H9 (cell line): ENCODE measurements around the gene SRSF12. TPM values are rescaled to one million over a fixed set of nuclear protein-coding genes. Genes with fewer than 3 reads are reported as not detected.
"Not testable (repeated sequence)": the region's sequence is repeated elsewhere in the genome, so short reads cannot be mapped to it uniquely, and the experiment has no call there.

Experiments
- DNase-seq: peaks from one replicate; pipeline ENCODE4 v3.0.0-alpha.2; 2017
- H2AFZ ChIP-seq: one replicate; pipeline ENCODE4 v1.6.1; 2013; ENCODE audit warnings: mild to moderate bottlenecking, low read length, control low read depth, moderate library complexity
- H2AK5ac ChIP-seq: 2 replicates; pipeline ENCODE4 v1.6.1; 2013; ENCODE audit warnings: low read length, control low read depth, mixed read lengths; ENCODE audit not compliant: insufficient read length
- H2BK120ac ChIP-seq: one replicate; pipeline ENCODE4 v1.6.1; 2013; ENCODE audit warnings: low read depth, mild to moderate bottlenecking, low read length, control low read depth, inconsistent platforms; ENCODE audit not compliant: poor library complexity, severe bottlenecking
- H2BK12ac ChIP-seq: 2 replicates; pipeline ENCODE4 v1.6.1; 2013; ENCODE audit warnings: low read length, control low read depth, mixed read lengths, low read depth; ENCODE audit not compliant: insufficient read length
- H2BK15ac ChIP-seq: 2 replicates; pipeline ENCODE4 v1.6.1; 2013; ENCODE audit warnings: low read depth, low read length, control low read depth
- H2BK20ac ChIP-seq: one replicate; pipeline ENCODE4 v1.6.1; 2013; ENCODE audit warnings: low read depth, mild to moderate bottlenecking, low read length, control low read depth, inconsistent platforms; ENCODE audit not compliant: poor library complexity, severe bottlenecking
- H2BK5ac ChIP-seq: 2 replicates; pipeline ENCODE4 v1.6.1; 2013; ENCODE audit warnings: low read length, control low read depth, mixed read lengths; ENCODE audit not compliant: insufficient read length
- H3K14ac ChIP-seq: 2 replicates; pipeline ENCODE4 v1.6.1; 2013; ENCODE audit warnings: low read length, control low read depth; ENCODE audit not compliant: insufficient read depth
- H3K18ac ChIP-seq: 2 replicates; pipeline ENCODE4 v1.6.1; 2013; ENCODE audit warnings: low read depth, mild to moderate bottlenecking, mixed read lengths, low read length, control low read depth; ENCODE audit not compliant: insufficient read length
- H3K23ac ChIP-seq: 2 replicates; pipeline ENCODE4 v1.6.1; 2013; ENCODE audit warnings: low read length, control low read depth, mixed read lengths, low read depth; ENCODE audit not compliant: insufficient read length
- H3K23me2 ChIP-seq: 2 replicates; pipeline ENCODE4 v1.6.1; 2013; ENCODE audit warnings: low read depth, mild to moderate bottlenecking, mixed read lengths, low read length, control low read depth; ENCODE audit not compliant: insufficient read length, poor library complexity, severe bottlenecking
- H3K27ac ChIP-seq: 2 replicates; pipeline ENCODE4 v1.5.1; 2013; ENCODE audit warnings: low read length, control low read depth, mixed read lengths, low read depth; ENCODE audit not compliant: insufficient read length
- H3K27me3 ChIP-seq: 2 replicates; pipeline ENCODE4 v1.6.1; 2013; ENCODE audit warnings: low read length, control low read depth, inconsistent platforms; ENCODE audit not compliant: insufficient read depth
- H3K4ac ChIP-seq: 2 replicates; pipeline ENCODE4 v1.6.1; 2013; ENCODE audit warnings: low read depth, mild to moderate bottlenecking, control low read depth, inconsistent platforms, low read length, moderate library complexity
- H3K4me1 ChIP-seq: 2 replicates; pipeline ENCODE4 v1.6.1; 2013; ENCODE audit warnings: low read length, control low read depth, inconsistent platforms; ENCODE audit not compliant: insufficient read depth
- H3K4me2 ChIP-seq: 2 replicates; pipeline ENCODE4 v1.6.1; 2013; ENCODE audit warnings: low read length, control low read depth, mixed read lengths; ENCODE audit not compliant: insufficient read length, insufficient read depth
- H3K56ac ChIP-seq: 2 replicates; pipeline ENCODE4 v1.6.1; 2013; ENCODE audit warnings: low read depth, mild to moderate bottlenecking, mixed read lengths, low read length, control low read depth; ENCODE audit not compliant: insufficient read length
- H3K79me1 ChIP-seq: 2 replicates; pipeline ENCODE4 v1.6.1; 2013; ENCODE audit warnings: low read depth, mild to moderate bottlenecking, moderate library complexity, low read length, control low read depth, inconsistent platforms; ENCODE audit not compliant: insufficient read depth, poor library complexity, severe bottlenecking
- H3K79me2 ChIP-seq: 2 replicates; pipeline ENCODE4 v1.6.1; 2013; ENCODE audit warnings: low read length, control low read depth, inconsistent platforms; ENCODE audit not compliant: insufficient read depth
- H3K9ac ChIP-seq: 2 replicates; pipeline ENCODE4 v1.6.1; 2013; ENCODE audit warnings: low read length, control low read depth, mixed read lengths; ENCODE audit not compliant: insufficient read length; ENCODE audit errors: extremely low read depth
- H3K9me3 ChIP-seq: one replicate; pipeline ENCODE4 v1.6.1; 2013; ENCODE audit warnings: low read depth, low read length, inconsistent platforms; ENCODE audit not compliant: control insufficient read depth
- H3T11ph ChIP-seq: one replicate; pipeline ENCODE4 v1.6.1; 2013; ENCODE audit warnings: mild to moderate bottlenecking, low read length, control low read depth, inconsistent platforms
- H4K20me1 ChIP-seq: one replicate; pipeline ENCODE4 v1.6.1; 2013; ENCODE audit not compliant: control insufficient read depth, insufficient read length, insufficient read depth
- H4K5ac ChIP-seq: 2 replicates; pipeline ENCODE4 v1.6.1; 2013; ENCODE audit warnings: low read depth, mild to moderate bottlenecking, mixed read lengths, low read length, control low read depth; ENCODE audit not compliant: insufficient read length
- H4K8ac ChIP-seq: replicated peaks from 2 replicates; pipeline ENCODE4 v1.6.1; 2013; ENCODE audit warnings: low read length, control low read depth, mixed read lengths, low read depth; ENCODE audit not compliant: insufficient read length
- H4K91ac ChIP-seq: 2 replicates; pipeline ENCODE4 v1.6.1; 2013; ENCODE audit warnings: low read depth, mild to moderate bottlenecking, moderate library complexity, mixed read lengths, low read length, control low read depth; ENCODE audit not compliant: insufficient read length
- H3K27ac Mint-ChIP-seq, 3 experiments: 2 replicates in 2 of 3; 3 replicates in 1 of 3; pipeline ENCODE4 v1.8.0; 2020 to 2021; ENCODE audit warnings: mixed read lengths in 3 of 3, mild to moderate bottlenecking in 1 of 3, moderate library complexity in 1 of 3
- H3K27me3 Mint-ChIP-seq: 2 replicates; pipeline ENCODE4 v1.8.0; 2021; ENCODE audit warnings: low read depth, mild to moderate bottlenecking, moderate library complexity, mixed read lengths
- H3K36me3 Mint-ChIP-seq, 3 experiments: 2 replicates in 2 of 3; 3 replicates in 1 of 3; pipeline ENCODE4 v1.8.0; 2020 to 2021; ENCODE audit warnings: low read depth in 3 of 3, mixed read lengths in 3 of 3; ENCODE audit not compliant: insufficient read depth in 1 of 3
- H3K4me1 Mint-ChIP-seq, 2 experiments: 2 replicates each; pipeline ENCODE4 v1.8.0; 2020; ENCODE audit warnings: mixed read lengths in 2 of 2
- H3K4me3 Mint-ChIP-seq, 2 experiments: 2 replicates in 1 of 2; 3 replicates in 1 of 2; pipeline ENCODE4 v1.8.0; 2020 to 2021; ENCODE audit warnings: mild to moderate bottlenecking in 2 of 2, mixed read lengths in 2 of 2, moderate library complexity in 1 of 2
- H3K9me3 Mint-ChIP-seq, 2 experiments: 2 replicates in 1 of 2; 3 replicates in 1 of 2; pipeline ENCODE4 v1.8.0; 2020; ENCODE audit warnings: mild to moderate bottlenecking in 2 of 2, mixed read lengths in 2 of 2, moderate library complexity in 1 of 2
- WGBS: extraction: QIAGEN DNeasy Blood & Tissue Kit; methylation state at CpG from one replicate; pipeline ENCODE4 v1.1.7; 2013; ENCODE audit warnings: missing lambda C conversion rate, low lambda C conversion rate, mixed read lengths; ENCODE audit not compliant: insufficient read length; ENCODE audit errors: extremely low coverage; 5-methylcytosine and 5-hydroxymethylcytosine counted together
- total RNA-seq: library from RNA; stranded (reverse); gene quantifications from 2 replicates; pipeline ENCODE4 v1.2.1, GENCODE V29; 2021

The SRSF12 gene
- total RNA-seq, 1 experiment from 2014 or later: 7.6 TPM

DNA sequence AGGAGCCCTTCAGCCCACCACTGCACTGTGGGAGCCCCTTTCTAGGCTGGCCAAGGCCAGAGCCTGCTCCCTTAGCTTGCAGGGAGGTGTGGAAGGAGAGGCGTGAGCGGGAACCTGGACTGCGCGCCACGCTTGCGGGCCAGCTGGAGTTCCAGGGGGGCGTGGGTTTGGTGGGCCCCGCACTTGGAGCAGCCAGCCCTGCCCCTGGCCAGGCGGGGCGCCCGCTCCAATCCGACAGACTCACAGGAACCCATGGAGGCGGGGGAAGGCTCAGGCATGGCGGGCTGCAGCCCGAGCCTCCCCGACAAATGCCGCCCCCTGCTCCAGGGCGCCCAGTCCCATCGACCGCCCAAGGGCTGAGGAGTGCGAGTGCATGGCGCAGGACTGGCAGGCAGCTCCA lies 52.9 kb downstream of the SRSF12 start:
- H2AK5ac ChIP-seq, H2BK12ac ChIP-seq, H4K5ac ChIP-seq, H3K4me1 Mint-ChIP-seq, H3K14ac ChIP-seq, H4K20me1 ChIP-seq, H2BK120ac ChIP-seq, H2BK15ac ChIP-seq, H3K79me1 ChIP-seq, H3K27ac ChIP-seq, H3K27ac Mint-ChIP-seq, H3K23me2 ChIP-seq, H2AFZ ChIP-seq, H3K9me3 ChIP-seq, H3K27me3 Mint-ChIP-seq, H3K79me2 ChIP-seq, H3K4me3 Mint-ChIP-seq, H3K27me3 ChIP-seq, H3K18ac ChIP-seq, H3K9me3 Mint-ChIP-seq, H3K9ac ChIP-seq, H3K4me1 ChIP-seq, H3K56ac ChIP-seq, H3K4me2 ChIP-seq, DNase-seq, H2BK20ac ChIP-seq, H4K8ac ChIP-seq, H3K4ac ChIP-seq, H4K91ac ChIP-seq, H2BK5ac ChIP-seq, H3K23ac ChIP-seq, H3K36me3 Mint-ChIP-seq, H3T11ph ChIP-seq: not testable (repeated sequence)
- WGBS: no CpG with 5 or more reads among the region's 22 CpGs
